GM18951 (cell line): ENCODE results near the gene ARHGAP10.
"Not testable (repeated sequence)": the region's sequence is repeated elsewhere in the genome, so short reads cannot be mapped to it uniquely, and the experiment has no call there.

Experiments used
- POLR2A ChIP-seq: IDR thresholded peaks from 4 replicates; pipeline ENCODE4 v1.6.1; 2011; ENCODE audit warnings: mild to moderate bottlenecking; ENCODE audit not compliant: insufficient read length, insufficient read depth; ENCODE audit errors: extremely low read depth
- in situ Hi-C: fragments of 300-500 bp; cut with MboI; formaldehyde crosslinking; loops from one replicate; pipeline ENCODE4 v1.12.0; 2022; ENCODE audit warnings: low sequenced_read_pairs, mixed read lengths, inconsistent platforms; ENCODE audit not compliant: unreplicated experiment

Gene ARHGAP10

DNA sequence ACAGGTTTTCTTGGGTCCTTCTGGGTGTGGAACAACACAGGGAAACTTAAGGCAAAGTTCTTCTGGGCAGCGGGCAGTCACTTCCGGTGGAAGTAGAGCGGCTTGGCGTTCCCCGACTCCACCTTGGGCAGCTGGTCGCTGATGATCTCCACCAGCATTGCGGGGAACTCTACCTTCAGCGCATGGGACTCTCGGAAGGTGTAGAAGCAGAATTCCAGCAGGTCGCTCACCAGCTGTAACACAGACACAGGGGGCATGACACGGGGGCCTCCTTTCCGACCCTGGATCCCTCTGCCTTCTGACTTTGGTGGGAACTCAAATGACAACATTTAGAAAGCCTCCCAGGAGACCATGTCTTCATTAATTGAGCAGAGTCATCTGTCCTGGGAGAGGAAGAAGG, 349.4 kb downstream of the ARHGAP10 start:
- in situ Hi-C loops, result no loop called here

DNA sequence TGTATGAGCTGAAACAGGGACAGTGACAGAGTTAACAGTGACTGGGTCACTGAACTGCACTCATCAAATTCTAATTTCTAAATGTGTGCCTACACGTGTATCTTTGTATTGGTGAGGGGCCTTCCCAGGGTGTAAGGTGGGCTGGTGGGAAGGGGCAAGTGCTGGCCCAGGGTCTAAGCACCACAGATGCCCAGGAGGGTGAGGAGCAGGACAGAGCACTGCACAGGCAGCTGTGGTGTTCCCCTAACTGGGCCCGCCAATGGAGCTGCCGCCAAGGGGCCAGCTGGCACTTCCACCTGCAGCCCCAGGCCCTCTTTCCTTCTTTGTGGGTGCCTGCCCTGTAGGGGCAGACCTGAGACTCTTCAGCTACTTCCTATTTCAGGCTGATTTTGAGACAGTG, 349.9 kb downstream of the ARHGAP10 start:
- TF ChIP-seq POLR2A, result no peak
- in situ Hi-C loops, result no loop called here

More for the DNA sequence above, 349.4 kb downstream of the ARHGAP10 start:
- no peak for TF ChIP-seq POLR2A

DNA sequence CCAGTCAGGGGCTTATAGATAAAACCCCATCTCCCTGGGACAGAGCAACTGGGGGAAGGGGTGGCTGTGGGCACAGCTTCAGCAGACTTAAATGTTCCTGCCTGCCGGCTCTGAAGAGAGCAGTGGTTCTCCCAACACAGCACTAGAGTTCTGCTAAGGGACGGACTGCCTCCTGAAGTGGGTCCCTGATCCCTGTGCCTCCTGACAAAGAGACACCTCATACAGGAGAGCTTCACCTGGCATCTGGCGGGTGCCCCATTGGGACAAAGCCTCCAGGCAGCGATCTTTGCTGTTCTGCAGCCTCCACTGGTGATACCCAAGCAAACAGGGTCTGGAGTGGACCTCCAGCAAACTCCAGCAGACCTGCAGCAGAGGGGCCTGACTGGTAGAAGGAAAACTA, 351.2 kb downstream of the ARHGAP10 start:
- in situ Hi-C loops, result not testable (repeated sequence)

DNA sequence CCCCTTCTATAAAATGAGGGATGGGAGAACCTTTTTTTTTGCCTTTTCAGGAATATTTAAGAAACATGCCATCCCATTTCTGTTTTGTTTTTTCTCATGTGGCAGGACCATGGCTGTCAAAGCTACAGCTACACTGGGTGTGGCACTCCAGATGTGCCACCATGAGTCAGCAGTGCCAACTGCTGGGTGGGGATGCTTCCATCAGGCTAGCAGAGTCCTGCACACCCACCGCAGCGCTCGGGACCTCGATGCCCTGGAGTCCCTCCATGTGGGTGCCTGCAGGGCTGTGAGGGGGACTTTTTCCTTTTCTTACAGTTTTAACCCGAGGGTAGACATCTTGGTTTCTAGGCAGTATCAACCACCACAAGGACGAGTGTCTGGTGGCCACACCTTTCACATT, 357.7 kb downstream of the ARHGAP10 start:
- in situ Hi-C loops, result no loop called here
- TF ChIP-seq POLR2A, result no peak

DNA sequence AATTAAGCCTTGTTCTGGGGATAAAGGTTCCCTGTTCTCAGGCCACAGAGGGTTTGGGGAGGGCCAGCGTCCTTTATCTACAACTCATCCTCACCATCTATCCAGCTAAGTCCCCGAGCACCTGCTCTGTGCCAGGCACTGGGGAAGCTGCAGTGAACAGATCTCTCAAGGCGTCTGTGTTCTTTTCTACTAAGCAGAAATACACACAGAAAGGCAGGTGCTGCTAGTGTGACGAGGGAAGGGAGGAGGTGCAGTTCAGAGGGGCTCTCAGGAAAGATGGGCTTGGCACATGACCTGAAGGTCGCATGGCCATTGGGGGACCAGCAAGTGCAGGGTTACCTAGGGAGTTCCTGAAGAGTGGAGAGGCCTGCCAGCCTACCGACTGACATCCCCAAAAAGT, 358.1 kb downstream of the ARHGAP10 start:
- in situ Hi-C loops, result no loop called here

DNA sequence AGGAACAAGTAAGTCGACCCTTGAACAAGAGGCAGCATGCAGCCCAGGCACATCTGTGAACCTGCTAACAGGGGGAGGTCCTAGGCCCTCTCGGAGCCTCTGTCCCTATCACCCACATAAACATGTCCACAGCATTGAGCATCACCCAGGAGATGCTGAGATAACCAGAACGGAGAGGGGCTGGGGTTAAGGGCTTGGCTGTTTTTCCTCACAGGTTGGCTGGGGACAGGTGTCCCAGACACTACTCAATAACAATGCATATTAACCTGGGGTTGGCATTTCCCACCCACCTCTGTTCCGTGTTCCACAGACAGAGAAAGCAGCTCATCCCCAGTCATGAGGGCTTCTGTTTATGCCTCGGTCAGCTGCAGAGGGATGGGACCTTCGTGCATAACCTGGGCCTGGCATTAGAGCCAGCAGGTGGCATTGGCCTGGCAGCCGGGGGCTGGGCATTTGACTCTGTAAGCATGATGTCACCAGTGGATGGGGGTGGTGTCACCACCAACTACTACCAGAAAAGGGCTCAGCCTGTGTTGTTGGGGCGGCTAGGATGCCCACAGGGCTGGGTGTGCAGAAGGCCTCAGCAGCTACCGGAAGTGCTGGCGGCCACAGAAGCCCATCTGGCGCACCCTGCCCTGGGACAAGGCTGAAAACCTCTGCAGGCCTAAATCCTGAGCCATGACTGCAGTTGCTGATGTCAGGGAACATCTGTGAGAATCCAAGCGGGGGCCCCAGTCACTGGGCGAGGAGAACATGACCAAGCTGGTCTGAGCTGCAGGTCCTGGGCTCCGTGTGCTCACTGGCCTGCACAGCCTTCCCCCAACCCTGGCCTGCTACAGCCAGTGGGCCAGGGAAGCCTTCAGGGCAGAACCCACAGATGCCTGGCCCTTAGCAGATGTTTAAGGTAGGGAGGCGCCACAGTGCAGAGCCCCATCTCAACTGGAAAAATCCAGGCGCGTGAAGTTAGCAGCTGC, 358.9 kb downstream of the ARHGAP10 start:
- in situ Hi-C loops, result no loop called here
- TF ChIP-seq POLR2A, result no peak

More for the DNA sequence above, 358.1 kb downstream of the ARHGAP10 start:
- TF ChIP-seq POLR2A, result no peak

DNA sequence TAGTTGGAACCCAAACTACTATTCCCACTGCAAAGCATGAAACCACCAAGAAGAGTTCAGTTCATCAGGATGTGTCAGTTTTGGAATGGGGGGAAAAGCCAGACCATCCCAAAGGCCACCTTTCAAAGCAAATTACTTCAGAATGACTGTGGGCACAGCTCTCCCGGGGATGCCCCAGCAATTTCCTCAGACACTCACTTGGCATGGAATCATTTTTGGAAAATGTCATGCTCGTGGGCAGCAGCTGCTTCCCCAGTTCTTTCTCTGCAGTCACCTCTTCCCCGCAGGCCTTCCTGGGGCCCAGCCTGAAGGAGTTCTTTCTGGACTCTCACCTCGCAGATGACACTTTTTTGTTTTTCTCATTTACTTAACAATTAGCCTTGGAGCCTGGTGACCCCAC, 360.0 kb downstream of the ARHGAP10 start:
- no peak for TF ChIP-seq POLR2A
- in situ Hi-C loops, result no loop called here

DNA sequence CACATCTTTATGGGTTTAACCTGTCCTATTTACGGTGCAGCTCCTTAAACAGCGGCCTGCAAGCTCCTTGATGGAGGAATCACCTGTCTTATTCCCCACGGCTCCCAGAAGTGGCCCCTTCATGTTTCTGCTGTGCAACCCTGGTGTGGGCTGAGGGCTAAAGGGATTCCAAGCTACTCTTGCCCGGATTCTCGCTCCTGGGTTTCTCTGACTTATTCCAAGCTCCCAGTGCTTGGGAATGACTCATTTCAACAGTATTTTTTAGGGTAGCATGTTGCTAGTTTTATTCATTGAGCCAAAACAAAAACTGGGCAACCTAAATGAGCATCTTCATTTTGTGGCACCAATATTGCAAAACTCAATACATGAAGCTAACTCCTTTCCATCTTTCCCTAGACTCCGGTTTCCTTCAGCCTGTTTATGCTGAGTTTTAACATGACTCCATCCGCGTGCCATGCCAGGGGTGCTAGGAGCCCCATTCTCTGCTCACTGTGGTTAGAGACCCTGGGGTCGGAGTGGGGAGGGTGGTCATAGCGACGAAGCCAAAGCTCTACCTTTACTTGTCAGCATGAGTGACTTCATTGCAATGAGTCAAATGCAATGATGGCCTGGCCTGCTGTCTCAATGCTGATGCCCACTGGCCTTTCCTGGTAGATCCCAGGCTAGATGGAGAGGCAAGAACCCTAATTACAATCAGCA, 360.6 kb downstream of the ARHGAP10 start:
- in situ Hi-C loops, result no loop called here
- TF ChIP-seq POLR2A, result no peak

DNA sequence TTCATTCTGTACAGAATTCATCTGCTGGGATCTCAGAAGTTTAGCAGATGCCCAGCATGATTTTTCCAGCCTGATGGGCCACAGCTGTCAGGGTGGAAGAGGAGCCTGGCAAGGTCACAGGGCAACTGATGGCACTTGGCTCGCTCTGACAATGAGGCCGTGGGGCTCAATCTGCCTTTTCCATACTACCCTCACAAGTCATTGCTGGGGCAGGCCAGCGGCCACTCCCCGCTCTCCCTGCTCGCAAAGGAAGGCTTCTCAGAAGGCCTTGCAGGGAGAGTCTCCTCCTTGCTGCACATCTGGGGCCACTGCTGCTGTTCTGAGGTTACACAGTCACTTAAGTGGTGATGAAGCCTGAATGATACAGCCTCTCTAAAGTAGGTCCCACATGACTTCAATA, 361.2 kb downstream of the ARHGAP10 start:
- TF ChIP-seq POLR2A, result no peak
- in situ Hi-C loops, result no loop called here

DNA sequence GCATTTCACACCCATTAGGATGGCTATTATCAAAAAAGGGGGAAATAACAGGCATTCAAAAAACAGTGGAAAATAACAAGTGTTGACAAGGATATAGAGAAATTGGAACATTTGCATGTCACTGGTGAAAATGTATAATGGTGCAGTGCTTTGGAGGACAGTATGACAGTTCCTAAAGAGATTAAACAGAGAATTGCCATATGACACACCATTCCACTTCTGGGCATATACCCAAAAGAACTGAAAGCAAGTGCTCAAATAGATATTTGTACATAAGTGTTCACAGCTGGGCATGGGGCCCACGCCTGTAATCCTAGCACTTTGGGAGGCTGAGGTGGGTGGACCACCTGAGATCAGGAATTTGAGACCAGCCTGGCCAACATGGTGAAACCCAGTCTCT, 362.3 kb downstream of the ARHGAP10 start:
- in situ Hi-C loops, result no loop called here
- no peak for TF ChIP-seq POLR2A

DNA sequence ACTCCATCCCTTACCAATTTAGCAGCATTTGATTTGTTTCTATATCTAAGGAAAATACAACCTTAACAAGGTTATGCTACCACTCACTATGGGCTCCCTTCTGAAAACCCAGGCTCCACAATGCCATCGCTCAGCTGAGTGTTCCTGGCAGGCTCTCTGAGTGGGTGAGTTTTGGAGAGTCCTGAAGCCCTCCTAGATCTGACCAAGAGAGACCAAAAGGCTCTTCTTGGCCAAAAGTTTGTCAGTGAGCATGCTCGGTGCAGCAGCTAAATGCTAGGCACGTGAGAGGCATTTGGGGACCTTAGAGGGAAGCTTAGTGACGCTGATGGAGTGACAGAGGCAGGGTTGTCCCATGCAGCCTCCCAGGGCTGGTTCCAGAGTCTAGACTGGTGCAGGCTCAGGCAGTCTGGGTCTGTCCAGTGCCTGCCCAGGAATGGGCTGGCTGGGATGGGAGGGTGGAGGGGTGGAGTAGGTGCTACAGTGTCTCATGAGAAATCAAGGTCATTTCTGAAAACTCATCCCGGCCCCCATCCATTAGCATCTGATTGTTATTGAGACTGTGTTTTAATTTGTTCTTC, 363.5 kb downstream of the ARHGAP10 start:
- in situ Hi-C loops, result no loop called here
- no peak for TF ChIP-seq POLR2A

DNA sequence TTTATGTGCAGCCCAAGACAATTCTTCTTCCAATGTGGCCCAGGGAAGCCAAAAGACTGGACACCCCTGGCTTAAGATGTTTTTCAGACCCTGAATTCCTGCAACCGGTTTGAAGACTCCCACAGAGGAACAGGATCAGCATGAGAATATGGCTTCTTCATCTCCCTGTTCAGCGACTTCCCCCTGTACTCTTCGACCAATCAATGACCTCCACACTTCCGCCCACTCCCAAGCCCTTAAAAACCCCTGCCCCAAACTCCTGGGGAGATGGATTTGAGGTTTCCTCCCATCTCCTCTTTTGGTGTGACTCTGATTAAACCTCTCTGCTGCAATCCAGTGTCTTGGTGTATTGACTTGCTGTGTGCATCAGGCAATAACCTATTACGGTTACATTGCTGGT, 365.9 kb downstream of the ARHGAP10 start:
- no peak for TF ChIP-seq POLR2A
- in situ Hi-C loops, result no loop called here

DNA sequence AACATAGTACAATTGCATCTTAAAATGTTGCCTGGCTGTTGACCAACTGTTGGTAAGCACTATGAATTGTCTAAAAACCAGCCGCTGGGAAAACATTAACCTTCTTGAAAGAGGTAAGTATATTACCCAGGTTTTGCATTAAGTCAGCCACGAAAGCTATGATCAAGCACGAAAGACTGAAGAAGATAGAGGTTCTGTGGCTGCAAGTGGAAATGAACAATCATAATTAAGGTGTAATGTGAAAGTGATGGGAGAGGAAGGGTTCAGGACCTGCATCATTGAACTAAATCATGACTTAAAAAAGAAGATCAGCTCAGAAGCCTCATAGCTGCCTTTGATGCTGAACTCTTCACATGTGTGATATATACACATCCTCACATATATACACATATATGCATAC, 369.3 kb downstream of the ARHGAP10 start:
- TF ChIP-seq POLR2A, result no peak
- in situ Hi-C loops, result no loop called here
